IPS-11a (cell line): ENCODE data around the gene PANK4.

Experiments used
- H3K4me3 ChIP-seq: one replicate; pipeline ENCODE4 v1.5.1; 2013; ENCODE audit warnings: low read depth, low read length, control low read depth

The PANK4 gene

DNA sequence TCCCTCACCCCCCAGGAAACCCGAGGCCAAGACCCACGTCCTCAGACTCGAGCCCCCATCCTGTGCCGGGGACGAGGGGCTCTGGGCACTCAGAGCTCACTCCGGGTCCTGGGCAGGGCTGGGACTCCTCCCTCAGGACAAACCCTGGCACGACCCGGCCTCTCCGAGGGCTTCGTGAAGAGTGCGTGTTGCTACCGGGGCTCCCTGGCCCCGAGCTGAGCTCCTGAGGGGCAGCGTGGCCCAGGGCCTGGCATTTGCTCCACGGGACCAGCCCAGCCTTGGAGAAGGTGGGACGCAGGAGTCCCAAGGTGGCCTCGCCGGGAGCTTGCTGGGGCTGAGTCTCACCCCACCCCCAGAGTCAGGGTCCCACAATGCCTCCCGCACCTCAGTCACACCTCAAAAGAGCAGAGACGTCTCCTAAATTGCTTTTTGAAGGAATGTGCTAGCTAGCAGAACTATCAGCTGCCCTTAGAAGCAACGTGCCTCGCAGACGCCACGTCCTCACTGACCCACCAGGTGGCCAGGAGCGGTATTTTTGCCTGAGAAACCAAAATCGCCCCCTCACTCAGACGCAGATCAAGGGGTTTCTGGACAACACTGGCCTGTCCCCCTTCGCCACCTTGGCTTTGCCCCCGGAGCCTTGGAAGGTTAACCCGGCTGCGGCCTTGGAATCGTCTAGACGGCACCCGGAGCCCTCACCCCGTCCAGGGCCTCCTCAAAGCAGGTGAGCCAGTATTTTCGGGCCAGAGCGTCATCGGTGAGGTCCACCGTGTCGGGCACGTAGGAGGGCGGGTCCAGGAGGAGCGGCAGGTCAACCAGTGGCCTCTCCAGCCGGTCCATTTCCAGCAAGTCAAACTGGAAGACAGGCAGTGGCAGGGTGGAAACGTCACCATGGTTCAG lies 11.3 kb downstream of the PANK4 start:
- no peak overlapping the region for H3K4me3 ChIP-seq

DNA sequence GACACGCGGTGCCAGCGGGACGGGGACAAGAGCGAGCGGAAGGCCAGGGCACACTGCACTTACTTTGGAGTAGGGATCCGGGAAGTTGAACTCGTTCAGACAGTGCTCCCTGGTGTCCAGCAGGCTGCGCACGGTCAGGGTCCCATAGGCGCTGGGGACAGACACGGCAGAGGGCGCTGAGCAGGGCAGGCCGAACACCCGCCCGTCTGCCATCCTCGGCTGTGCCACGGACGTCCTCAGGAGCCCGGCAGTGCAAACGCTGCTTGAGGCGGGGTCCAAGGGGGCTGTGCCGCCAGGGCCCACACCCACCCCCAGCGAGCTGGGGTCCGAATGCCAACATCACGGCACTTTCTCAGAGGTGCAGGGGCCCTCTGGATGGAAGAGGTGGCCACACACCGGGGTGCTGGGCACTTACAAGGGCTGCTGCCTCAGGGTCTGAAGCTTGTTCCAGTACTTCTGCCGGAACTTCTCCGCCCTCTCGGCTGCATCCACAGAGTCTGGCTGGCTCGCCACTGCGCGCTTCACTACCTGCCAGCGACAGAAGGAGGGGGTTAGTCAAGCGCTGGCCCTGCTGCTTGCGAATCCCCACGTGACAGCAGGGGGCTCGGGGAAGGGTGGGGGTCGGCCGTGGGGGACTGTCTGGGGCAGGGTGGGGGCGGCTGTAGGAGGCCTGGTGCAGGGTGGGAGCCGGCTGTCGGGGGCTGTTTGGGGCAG lies 12.3 kb downstream of the PANK4 start:
- no peak overlapping the region for H3K4me3 ChIP-seq

DNA sequence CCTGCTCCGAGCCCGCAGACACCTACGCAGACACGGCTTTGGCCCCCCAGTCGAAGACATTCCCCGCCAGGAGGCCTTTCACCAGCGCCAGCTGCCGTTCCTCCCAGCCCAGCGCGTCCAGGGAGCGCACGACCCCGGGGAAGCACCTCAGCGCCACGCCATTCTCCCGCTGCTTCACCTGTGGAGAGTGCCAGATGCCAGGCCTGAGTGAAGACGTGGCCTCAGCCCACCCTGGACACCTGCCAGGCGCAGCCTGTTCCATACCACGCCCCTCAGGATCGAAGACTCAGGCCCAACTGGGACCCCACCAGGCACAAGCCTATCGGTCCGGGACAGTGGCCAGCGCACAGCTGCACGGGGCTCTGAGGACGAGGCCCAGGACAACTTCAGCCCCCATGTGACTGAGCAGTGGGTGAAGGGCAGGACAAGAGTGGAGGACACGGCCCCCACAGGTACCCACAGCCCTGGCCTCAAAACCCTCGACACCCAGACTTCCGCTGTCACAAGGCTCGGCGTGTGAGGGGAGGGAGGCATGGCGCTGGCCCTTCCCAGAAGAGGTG lies 13.5 kb downstream of the PANK4 start:
- H3K4me3 ChIP-seq: no peak overlapping the region

DNA sequence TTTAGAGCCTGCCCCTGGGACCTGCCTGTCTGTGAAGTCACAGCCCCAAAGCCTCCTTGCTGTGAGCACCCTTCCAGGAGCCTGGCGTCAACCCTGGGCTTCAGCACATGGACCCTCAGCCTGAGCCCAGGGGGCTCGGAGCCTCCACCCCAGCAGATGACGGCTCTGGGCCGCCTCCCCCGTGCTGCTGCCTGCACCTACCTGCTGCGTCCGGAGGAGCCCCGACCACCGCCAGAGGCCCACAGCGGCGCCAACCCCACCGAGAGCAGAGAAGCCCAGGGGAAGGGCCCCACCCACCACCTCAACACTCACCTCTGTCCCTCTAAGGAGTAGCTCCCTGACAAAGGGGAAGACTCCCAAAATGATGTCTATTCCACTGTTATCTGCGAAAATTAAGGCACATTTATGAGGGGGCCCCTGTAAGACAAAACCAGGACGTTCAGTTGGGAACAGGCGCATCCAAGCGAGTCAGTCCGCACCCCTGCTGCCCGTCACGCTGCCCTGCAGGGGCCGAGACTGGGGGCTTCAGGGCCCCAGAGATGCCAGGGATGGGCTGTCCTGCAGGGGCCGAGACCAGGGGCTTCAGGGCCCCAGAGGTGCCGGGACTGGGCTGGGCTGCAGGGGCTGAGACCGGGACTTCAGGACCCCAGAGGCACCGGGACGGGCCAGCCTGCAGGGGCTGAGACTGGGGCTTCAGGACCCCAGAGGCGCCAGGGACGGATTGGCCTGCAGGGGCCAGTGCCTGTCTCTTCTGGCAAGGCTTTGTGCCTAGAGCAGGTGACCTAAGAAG lies 15.8 kb downstream of the PANK4 start:
- H3K4me3 ChIP-seq: no peak overlapping the region

DNA sequence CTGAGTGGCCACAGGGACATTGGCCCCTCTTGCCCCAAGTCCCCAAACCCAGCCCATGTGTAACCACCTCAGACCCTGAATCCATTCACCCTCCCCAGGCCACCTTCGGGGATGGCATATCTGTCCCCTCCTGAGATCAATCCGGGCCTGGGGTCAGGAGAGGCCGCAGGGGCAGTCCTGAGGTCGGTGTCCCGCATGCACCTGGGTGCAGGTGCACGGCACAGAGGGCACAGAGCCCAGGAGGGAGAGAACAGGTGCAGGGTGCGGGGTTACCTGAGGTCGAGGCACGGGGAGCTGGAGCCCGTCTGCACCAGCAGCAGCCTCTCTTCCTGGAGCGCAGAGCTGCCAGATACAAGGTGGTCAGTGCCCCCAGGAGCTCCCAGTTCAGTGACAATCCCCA lies 16.8 kb downstream of the PANK4 start:
- H3K4me3 ChIP-seq: no peak overlapping the region

DNA sequence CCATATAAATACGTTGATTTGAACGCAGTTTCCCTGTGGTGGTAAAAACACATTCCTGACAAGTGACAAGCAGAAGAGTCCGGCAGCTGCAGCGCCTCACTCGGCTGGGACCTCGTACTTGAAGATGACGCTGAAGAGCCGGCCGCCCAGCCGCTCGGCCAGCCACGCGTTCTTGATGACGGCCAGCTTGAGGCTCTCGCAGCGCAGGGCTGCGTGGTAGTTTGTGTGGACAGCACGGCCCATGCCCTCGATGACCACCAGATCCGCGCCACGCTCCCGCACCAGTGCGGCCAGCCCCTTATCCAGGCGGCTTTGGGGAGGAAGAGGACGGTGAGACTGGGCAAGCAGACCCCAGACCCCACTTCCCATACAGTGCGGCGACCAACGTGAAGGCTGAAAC lies 17.6 kb downstream of the PANK4 start:
- no peak overlapping the region for H3K4me3 ChIP-seq

DNA sequence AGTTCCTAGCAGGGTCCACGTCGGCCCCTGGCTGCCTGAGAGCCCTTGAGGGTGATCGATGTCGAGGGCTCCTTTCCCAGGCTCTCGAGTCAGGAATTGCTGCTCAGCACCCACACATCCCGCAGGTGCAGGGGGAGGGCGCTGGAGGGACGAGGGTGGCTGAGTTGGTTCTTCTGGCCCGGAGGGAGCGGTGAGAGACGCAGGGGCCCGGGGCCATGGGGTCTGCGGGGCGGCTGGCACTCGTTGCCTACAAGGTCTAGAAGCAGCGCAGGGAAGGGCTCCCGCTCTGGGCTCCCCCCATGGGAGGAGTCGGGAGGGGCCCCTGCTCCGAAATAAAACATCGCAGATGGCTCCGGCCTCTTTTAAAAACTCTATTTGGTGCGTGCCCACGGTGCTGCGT lies 18.2 kb downstream of the PANK4 start:
- no peak overlapping the region for H3K4me3 ChIP-seq

DNA sequence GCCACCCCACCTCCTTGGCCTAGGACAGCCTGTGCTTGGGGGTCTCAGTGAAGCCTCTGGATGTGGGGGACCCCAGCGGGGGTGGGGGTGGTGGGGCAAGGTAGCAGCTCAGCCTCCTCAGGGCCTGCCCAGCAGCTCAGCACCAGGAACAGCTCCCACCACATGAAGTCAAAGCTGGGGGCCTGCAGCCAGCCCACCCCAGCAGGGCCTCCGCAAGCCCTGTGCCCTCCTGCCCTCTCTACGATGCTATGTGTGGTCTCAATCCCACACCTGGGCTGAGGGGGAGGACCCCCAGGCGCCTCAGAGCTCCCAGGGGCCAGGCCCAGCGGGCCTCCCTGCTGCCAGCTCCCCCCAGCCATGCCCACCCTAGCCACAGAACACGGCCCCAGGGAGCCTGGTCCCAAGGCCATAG lies 18.6 kb downstream of the PANK4 start:
- H3K4me3 ChIP-seq: no peak overlapping the region

DNA sequence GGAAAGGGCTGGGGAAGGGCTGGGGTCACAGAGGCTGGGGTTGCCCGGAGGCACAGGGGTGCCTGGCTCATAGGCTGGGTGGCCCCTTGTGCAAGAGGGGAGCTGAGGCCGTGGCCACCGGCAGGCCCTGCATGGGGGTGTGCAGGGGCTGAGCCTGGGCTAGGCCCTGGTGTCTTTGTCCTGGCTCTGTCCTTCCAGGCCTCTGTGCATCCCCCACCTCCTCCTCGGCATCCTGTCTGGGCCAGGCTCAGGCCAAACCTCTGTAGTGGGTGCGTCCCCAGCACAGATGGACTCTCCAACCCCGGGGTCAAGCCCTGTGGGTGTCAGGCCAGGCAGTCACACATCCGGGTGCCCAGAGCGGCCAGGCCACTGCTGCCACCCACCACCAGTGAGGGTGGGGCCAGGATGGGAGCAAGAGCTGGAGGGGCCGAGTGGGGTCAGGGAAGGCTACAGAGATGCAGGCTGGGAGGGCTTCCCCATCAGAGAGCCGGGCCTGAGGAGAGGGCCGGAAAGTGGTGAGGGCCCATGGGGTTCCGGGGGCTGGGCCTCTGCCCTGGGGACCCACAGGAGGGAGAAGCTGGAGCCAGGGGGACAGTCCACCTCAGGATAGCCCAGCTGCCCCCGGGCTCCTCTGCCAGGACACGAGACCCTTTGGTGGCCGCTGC lies 19.4 kb downstream of the PANK4 start:
- H3K4me3 ChIP-seq: no peak overlapping the region

DNA sequence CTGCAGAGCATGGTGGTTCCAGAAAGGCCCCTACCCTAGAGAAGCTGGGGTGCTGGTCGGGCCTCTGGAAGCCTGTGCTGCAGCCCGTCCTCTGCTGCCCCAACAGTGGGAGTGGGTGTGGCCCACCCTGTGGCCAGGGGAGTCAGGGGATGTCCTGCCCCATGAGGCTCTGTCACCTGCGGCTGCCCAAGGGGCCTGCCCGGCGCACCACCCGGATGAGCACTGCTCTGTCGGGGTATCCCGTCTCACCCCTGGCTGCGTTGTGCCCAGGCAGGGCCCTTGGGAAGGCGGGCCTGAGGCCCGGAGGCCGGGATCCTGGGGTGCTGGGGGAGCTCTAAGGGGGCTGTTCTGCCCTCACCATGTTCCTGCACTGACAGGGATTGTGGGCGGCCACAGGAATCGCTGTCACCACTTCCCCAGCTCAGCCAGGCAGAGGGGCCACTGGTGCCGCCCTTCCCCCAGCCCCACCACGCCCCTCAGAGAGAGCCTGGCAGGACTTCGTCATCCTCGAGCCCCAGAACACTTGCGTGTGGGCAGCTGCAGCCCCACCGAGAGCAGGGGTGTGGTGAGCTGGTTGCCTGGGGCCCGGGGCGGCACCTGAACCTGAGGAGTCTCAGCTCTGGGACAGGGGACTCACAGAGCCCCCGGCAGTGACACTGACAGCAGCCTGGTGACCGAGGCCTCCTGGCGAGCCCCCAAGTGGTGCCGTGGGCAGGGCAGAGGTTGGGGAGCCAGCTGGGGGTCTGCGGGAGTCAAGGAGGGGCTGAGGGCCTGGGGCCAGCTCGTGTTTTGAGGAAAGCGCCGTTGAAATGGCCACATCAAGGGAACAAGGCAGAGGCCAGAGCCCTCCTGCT lies 20.2 kb downstream of the PANK4 start:
- no peak overlapping the region for H3K4me3 ChIP-seq

DNA sequence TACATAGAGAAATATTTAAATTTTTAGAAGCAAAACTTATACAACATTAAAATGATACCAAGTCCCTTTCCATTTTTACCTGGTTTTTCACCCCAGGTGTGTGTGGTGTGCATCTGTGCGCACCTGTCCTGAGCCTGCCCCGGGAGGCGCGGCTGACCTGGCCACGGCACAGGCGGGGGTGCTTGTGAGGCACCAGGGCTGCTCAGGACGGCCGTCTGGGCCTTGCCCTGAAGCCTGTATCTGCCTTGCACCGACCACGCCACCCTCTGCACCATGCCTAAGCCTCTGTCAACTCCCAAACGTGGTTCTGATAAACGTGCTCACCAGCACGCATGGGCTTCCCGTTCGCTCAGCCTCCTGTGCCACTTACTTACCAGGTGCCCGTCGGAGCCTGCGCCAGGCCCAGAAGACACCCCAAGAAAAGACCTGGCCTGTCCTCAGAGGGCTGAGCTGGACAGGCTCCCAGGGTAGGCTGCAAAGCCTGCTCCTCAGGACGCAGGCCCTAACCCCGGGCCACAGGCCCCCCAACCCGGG lies 20.9 kb downstream of the PANK4 start:
- no peak overlapping the region for H3K4me3 ChIP-seq

DNA sequence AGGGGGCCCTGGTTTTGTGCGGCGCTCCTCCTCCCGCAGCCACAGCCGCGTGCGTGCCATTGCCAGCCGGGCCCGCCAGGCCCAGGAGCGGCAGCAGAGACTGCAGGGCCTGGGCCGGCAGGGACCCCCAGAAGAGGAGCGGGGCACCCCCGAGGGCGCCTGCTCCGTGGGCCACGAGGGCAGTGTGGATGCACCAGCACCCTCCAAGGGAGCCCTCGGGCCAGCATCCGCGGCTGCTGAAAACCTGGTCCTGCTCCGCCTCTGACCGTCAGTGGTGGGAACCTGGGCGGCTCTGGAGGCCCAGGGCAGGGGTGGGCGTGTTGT lies 21.5 kb downstream of the PANK4 start:
- no peak overlapping the region for H3K4me3 ChIP-seq

DNA sequence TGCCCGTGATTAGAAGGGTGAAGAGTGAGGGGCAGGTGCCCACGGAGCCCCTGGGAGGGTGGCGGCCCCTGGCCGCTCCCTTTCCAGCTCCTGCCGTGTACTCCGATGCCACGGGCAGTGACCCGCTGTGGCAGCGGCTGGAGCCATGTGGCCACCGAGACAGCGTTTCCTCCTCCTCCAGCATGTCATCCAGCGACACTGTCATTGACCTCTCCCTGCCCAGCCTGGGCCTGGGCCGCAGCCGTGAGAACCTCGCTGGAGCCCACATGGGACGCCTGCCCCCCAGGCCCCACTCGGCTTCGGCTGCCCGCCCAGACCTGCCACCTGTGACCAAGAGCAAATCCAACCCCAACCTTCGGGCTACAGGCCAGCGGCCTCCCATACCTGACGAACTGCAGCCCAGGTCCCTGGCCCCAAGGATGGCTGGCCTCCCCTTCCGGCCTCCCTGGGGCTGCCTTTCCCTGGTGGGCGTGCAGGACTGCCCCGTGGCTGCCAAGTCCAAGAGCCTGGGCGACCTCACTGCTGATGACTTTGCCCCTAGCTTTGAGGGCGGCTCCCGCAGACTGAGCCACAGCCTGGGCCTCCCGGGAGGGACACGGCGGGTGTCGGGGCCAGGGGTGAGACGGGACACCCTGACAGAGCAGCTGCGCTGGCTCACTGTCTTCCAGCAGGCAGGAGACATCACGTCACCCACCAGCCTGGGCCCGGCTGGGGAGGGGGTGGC lies 22.0 kb downstream of the PANK4 start:
- H3K4me3 ChIP-seq: no peak overlapping the region

DNA sequence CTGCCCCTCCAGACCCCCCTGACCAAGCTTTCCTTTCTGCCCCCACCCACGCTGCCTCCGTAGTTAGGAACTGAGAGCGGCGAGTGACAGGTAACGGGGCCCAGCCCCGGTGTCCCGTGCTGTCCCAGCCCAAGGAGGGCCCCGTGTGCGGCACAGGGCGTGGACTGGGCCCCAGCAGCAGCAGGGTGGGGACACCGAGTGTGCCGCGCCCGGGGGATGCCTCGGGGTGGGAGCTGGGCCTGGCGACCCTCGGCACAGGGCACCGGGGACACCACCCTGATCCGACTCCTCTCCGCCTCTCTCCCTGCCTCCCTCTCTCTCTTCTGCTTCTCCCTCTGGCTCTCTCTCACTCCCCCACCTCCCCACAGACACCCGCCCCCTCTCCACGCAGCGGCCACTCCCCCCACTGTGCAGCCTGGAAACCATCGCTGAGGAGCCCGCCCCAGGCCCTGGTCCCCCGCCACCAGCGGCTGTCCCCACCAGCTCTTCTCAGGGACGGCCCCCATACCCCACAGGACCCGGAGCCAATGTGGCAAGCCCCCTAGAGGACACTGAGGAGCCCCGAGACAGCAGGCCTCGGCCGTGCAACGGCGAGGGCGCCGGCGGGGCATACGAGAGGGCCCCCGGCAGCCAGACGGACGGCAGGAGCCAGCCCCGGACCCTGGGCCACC lies 22.7 kb downstream of the PANK4 start:
- no peak overlapping the region for H3K4me3 ChIP-seq

DNA sequence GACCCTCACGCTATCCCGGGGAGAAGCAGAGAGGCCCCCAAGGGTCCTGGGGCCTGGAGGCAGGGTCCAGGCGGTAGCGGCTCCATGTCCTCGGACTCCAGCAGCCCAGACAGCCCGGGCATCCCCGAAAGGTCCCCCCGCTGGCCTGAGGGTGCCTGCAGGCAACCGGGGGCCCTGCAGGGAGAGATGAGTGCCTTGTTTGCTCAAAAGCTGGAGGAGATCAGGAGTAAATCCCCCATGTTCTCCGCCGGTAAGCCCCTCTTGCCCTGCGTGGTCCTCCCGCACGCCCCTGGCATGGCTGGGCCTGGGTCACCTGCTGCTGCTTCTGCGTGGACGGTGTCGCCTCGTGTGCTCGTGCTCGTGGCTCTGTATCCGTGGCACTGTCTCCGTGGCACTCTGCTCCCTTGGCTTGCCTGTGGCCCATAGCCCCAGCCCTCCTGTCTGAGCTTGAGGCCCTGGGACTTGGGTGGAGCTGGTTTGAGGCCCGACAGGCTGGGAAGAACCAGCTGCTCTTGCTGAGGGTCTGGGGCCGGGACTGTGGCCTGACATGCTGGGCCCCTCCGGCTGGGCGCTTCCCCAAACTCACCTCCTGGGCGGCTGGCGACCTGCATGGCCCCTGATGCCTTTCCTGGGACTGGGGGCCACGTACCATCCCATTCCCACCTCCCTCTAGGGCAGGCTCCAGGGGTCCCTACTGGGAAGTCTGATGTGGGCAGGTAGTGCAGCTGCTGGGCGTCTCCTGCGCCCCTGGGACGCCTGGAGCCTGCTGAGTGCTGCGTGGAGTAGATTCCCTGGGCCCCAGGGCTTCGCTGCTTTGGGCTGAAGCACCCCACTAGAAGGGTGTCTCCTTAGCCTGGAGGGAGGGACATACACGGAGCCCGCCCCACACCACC lies 23.5 kb downstream of the PANK4 start:
- H3K4me3 ChIP-seq: no peak overlapping the region

DNA sequence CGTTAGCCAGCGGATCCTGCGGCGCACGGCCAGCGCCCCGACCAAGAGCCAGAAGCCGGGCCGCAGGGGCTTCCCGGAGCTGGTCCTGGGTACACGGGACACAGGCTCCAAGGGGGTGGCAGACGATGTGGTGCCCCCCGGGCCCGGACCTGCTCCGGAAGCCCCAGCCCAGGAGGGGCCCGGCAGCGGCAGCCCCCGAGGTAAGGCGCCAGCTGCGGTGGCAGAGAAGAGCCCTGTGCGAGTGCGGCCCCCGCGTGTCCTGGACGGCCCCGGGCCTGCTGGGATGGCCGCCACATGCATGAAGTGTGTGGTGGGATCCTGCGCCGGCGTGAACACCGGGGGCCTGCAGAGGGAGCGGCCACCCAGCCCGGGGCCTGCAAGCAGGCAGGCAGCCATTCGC lies 24.2 kb downstream of the PANK4 start:
- H3K4me3 ChIP-seq: no peak overlapping the region

DNA sequence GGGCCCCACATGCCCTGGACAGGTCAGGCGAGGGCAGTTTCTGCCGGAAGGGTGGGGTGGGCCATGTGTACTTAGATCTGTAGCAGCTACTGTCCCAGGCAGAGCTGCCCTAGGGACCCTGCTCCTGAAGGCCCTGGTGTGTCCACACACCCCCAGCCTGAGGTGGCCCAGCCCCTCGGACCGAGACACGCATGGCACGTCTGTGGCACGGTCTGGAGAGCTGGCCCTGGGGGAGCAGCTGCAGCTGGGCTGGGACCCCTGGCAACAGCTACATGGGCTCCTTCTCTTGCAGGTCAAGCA lies 24.6 kb downstream of the PANK4 start:
- H3K4me3 ChIP-seq: no peak overlapping the region
